Transverse colon (tissue), 4 donors: Measurements from ENCODE around the gene NOVA1. TPM values are rescaled to one million over a fixed set of nuclear protein-coding genes. Genes with fewer than 3 reads are reported as not detected.

ENCODE experiments used
- DNase-seq: peaks from one replicate; pipeline ENCODE4 v3.0.0-alpha.2; 2019
- H3K27ac ChIP-seq, 4 donors: fragments of 200-600 bp; sonication (generic); 2 replicates each; pipeline ENCODE4 v1.5.1; 2016 to 2018; ENCODE audit warnings: inconsistent platforms in 4 of 4
- H3K27me3 ChIP-seq: fragments of 200-600 bp; sonication (generic); 2 replicates; pipeline ENCODE4 v1.5.1; 2017; ENCODE audit warnings: inconsistent platforms
- H3K36me3 ChIP-seq, 4 donors: fragments of 200-600 bp; sonication (generic); 2 replicates each; pipeline ENCODE4 v1.5.1; 2017 to 2019; ENCODE audit warnings: inconsistent platforms in 4 of 4
- H3K4me1 ChIP-seq, 4 donors: fragments of 200-600 bp; sonication (generic); 2 replicates each; pipeline ENCODE4 v1.5.1; 2017 to 2020; ENCODE audit warnings: inconsistent platforms in 4 of 4
- H3K4me3 ChIP-seq, 4 donors: fragments of 200-600 bp; sonication (generic); 1 replicate in 1 of 4; 2 replicates in 3 of 4; pipeline versions ENCODE4 v1.5.1 to v1.6.1; 2017 to 2019; ENCODE audit warnings: inconsistent platforms in 4 of 4
- H3K9me3 ChIP-seq, 2 donors: fragments of 200-600 bp; sonication (generic); 2 replicates each; pipeline ENCODE4 v1.5.1; 2017 to 2019; ENCODE audit warnings: inconsistent platforms in 2 of 2
- CTCF ChIP-seq, 5 experiments: fragments of 200-600 bp in 3 of 5; fragments of 450-650 bp in 2 of 5; sonication (generic) in 3 of 5; IDR thresholded peaks; 1 replicate in 2 of 5; 2 replicates in 3 of 5; pipeline ENCODE4 v1.5.1; 2016 to 2017; ENCODE audit warnings: antibody characterized with exemption in 5 of 5, inconsistent platforms in 3 of 5, mild to moderate bottlenecking in 2 of 5, moderate library complexity in 1 of 5
- EP300 ChIP-seq: sonication (generic); formaldehyde crosslinking; IDR thresholded peaks from one replicate; pipeline ENCODE4 v1.6.1; 2017; ENCODE audit warnings: antibody characterized with exemption, low read depth
- POLR2A ChIP-seq: fragments of 450-650 bp; IDR thresholded peaks from one replicate; pipeline ENCODE4 v1.6.1; 2016; ENCODE audit warnings: antibody characterized with exemption, mild to moderate bottlenecking, moderate library complexity
- POLR2AphosphoS5 ChIP-seq, 3 donors: sonication (generic); formaldehyde crosslinking; IDR thresholded peaks; one replicate each; pipeline ENCODE4 v1.6.1; 2016; ENCODE audit warnings: antibody characterized with exemption in 3 of 3
- WGBS, 2 donors: methylation state at CpG; one replicate each; pipeline ENCODE4 v1.1.5; 2018; ENCODE audit warnings: low coverage in 1 of 2; 5-methylcytosine and 5-hydroxymethylcytosine counted together
- in situ Hi-C, 4 donors: fragments of 200-750 bp; cut with MboI; loops; one replicate each; pipeline versions ENCODE4 v1.15.0 to v1.15.1; 2017; ENCODE audit warnings: low sequenced_read_pairs in 3 of 4, low pct_ligation_motif_present in 1 of 4, low pct_unique_long_range_greater_than_20kb in 1 of 4
- intact Hi-C: fragments of 100-400 bp; cut with DNase I; formaldehyde crosslinking; loops from one replicate; pipeline ENCODE4 v1.15.1; 2023; ENCODE audit warnings: low total_unique reads
- total RNA-seq, 4 donors: library from RNA; depleted of rRNA; stranded (reverse); fragments of >200 nt; gene quantifications; one replicate each; pipeline ENCODE4 v1.1.0, GENCODE V29; 2016

NOVA1 gene
- total RNA-seq, 4 donors from 2014 or later, result 3.1 to 20.2 (median 6.2) TPM

GRCh38 chr14:26466862-26467261 lies 131.0 kb downstream of the NOVA1 start:
- no peak overlapping the region for H3K4me3 ChIP-seq
- 60 to 83% methylated on average over 1 of the region's 1 CpG for WGBS, 2 donors
- in situ Hi-C loops, result no loop called here

GRCh38 chr14:26463136-26463535 lies 134.7 kb downstream of the NOVA1 start:
- Histone ChIP-seq H3K36me3 (no peaks in the 10 kb centered on the region), H3K27ac (no peak overlapping the region), H3K4me3 (no peak overlapping the region), H3K9me3 (no peaks in the 10 kb centered on the region), H3K4me1 (no peaks in the 10 kb centered on the region), H3K27me3 (no peaks in the 10 kb centered on the region)
- DNase-seq, result no peak
- 17 to 33% methylated on average over 2 of the region's 2 CpGs for WGBS, 2 donors
- no peak for TF ChIP-seq POLR2AphosphoS5 (IDR thresholded peaks at IDR 0.05)
- in situ Hi-C loops, result no loop called here
- intact Hi-C loops, result no loop called here

More at GRCh38 chr14:26466862-26467261, 131.0 kb downstream of the NOVA1 start:
- no peaks in the 10 kb centered on the region for H3K27me3 ChIP-seq
- H3K36me3 ChIP-seq, result no peaks in the 10 kb centered on the region
- no peak overlapping the region for H3K27ac ChIP-seq
- no peaks in the 10 kb centered on the region for H3K9me3 ChIP-seq
- no peaks in the 10 kb centered on the region for H3K4me1 ChIP-seq
- TF ChIP-seq POLR2A (no peak), CTCF (IDR thresholded peaks at IDR 0.05) (no peak), POLR2AphosphoS5 (IDR thresholded peaks at IDR 0.05) (no peak), EP300 (no peak)
- intact Hi-C loops, result no loop called here
- DNase-seq, result no peak

GRCh38 chr14:26454105-26454504 lies 143.7 kb downstream of the NOVA1 start:
- Histone ChIP-seq H3K4me3 (no peak overlapping the region), H3K27ac (no peak overlapping the region), H3K27me3 (no peaks in the 10 kb centered on the region), H3K4me1 (no peaks in the 10 kb centered on the region), H3K36me3 (no peaks in the 10 kb centered on the region), H3K9me3 (no peaks in the 10 kb centered on the region)
- intact Hi-C loops (no loop called here), in situ Hi-C loops (no loop called here)
- TF ChIP-seq EP300, result no peak
- no peak for TF ChIP-seq POLR2A
- TF ChIP-seq CTCF (IDR thresholded peaks at IDR 0.05), result no peak
- no peak for TF ChIP-seq POLR2AphosphoS5 (IDR thresholded peaks at IDR 0.05)
- DNase-seq, result no peak
- 85 to 94% methylated on average over 3 of the region's 3 CpGs for WGBS, 2 donors

GRCh38 chr14:26448181-26448855 lies 149.5 kb downstream of the NOVA1 start:
- Histone ChIP-seq H3K4me1 (no peaks in the 10 kb centered on the region), H3K27me3 (no peaks in the 10 kb centered on the region), H3K9me3 (no peaks in the 10 kb centered on the region), H3K36me3 (no peaks in the 10 kb centered on the region), H3K4me3 (no peak overlapping the region), H3K27ac (no peak overlapping the region)
- intact Hi-C loops, result loop anchor here (5.0 kb wide), 1 partner anchor 484 kb away; no protein-coding TSS in a partner anchor
- TF ChIP-seq POLR2AphosphoS5 (IDR thresholded peaks at IDR 0.05) (no peak), CTCF (IDR thresholded peaks at IDR 0.05) (no peak), EP300 (no peak), POLR2A (no peak)
- no peak for DNase-seq
- in situ Hi-C loops, result no loop called here
- WGBS, 2 donors, result 69 to 90% methylated on average over 1 to 5 of the region's 5 CpGs

- TF ChIP-seq POLR2AphosphoS5 (IDR thresholded peaks at IDR 0.05), result no peak
- no peak for TF ChIP-seq CTCF (IDR thresholded peaks at IDR 0.05)
- no peak for TF ChIP-seq EP300
- no peak for TF ChIP-seq POLR2A
- no peak overlapping the region for H3K27ac ChIP-seq
- H3K9me3 ChIP-seq, result no peaks in the 10 kb centered on the region
- no peaks in the 10 kb centered on the region for H3K36me3 ChIP-seq
- in situ Hi-C loops, result no loop called here
- H3K4me1 ChIP-seq, result no peaks in the 10 kb centered on the region
- WGBS, 2 donors, result 64 to 74% methylated on average over 3 of the region's 3 CpGs
- DNase-seq, result no peak
- intact Hi-C loops, result loop anchor here (5.0 kb wide), 1 partner anchor 487 kb away; no protein-coding TSS in a partner anchor
- H3K4me3 ChIP-seq, result no peak overlapping the region
- no peaks in the 10 kb centered on the region for H3K27me3 ChIP-seq
These were observed 153.0 kb downstream of the NOVA1 start for GRCh38 chr14:26444822-26445221.
